GM21576 (cell line): ENCODE results near the gene LYZL2.
"Not testable (repeated sequence)": the region's sequence is repeated elsewhere in the genome, so short reads cannot be mapped to it uniquely, and the experiment has no call there.

Source experiments
- ATAC-seq: cut with Tn5 transposase; IDR thresholded peaks from one replicate; pipeline ENCODE4 v1.9.1; 2021; ENCODE audit warnings: mild to moderate bottlenecking, moderate library complexity; ENCODE audit not compliant: unreplicated experiment

The LYZL2 gene

DNA sequence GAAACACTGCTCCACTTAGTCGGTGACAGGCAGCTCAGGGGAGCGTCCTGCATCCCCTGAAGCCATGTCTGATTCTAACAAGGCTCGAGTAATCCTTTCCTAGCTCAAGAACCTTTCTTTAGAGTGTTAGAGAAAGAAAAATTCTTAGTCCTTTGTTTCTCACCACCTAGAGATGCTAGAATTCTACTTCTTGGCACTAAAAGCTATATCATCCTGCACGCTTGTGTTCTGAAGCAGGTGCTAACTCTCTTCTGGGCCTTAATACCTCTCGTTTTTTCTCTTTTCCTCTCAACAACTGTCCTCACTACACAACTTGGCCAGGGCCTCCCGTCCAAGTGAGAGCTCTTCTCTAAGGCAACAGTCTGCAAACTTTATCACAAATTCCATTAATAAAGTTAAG is at the start of gene LYZL2:
LYZL2 (minus strand) TSS at position 101 of the 400 bp plus-strand sequence. CDS start 2,838 bp downstream, outside the sequence.
- no peak for ATAC-seq

DNA sequence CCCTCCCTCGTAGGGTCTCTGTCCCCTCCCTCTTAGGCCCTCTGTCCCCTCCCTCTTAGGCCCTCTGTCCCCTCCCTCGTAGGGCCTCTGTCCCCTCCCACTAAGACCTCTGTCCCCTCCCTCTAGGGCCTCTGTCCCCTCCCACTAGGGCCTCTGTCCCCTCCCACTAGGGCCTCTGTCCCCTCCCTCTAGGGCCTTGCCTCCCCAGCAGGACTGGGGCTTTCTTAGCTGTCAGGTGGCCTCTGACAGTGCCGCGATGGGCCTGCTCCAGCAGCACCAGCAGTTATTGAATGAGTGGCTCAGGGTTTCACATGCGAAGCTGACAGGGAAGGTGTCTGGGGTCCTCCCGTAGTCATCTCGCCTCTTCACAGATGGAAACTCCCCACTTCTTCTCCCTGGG is 48.1 kb upstream of the LYZL2 start:
- not testable (repeated sequence) for ATAC-seq

DNA sequence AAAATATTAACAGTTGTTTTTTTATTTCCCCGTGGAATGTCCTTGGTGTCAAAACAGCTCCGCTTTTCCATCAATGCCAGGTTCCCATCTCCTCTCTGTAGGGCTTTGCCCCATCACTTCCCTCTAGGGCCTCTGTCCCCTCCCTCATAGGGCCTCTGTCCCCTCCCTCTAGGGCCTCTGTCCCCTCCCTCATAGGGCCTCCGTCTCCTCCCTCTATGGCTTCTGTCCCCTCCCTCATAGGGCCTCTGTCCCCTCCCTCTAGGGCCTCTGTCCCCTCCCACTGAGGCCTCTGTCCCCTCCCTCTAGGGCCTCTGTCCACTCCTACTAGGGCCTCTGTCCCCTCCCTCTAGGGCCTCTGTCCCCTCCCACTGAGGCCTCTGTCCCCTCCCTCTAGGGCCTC is 47.6 kb upstream of the LYZL2 start:
- not testable (repeated sequence) for ATAC-seq

DNA sequence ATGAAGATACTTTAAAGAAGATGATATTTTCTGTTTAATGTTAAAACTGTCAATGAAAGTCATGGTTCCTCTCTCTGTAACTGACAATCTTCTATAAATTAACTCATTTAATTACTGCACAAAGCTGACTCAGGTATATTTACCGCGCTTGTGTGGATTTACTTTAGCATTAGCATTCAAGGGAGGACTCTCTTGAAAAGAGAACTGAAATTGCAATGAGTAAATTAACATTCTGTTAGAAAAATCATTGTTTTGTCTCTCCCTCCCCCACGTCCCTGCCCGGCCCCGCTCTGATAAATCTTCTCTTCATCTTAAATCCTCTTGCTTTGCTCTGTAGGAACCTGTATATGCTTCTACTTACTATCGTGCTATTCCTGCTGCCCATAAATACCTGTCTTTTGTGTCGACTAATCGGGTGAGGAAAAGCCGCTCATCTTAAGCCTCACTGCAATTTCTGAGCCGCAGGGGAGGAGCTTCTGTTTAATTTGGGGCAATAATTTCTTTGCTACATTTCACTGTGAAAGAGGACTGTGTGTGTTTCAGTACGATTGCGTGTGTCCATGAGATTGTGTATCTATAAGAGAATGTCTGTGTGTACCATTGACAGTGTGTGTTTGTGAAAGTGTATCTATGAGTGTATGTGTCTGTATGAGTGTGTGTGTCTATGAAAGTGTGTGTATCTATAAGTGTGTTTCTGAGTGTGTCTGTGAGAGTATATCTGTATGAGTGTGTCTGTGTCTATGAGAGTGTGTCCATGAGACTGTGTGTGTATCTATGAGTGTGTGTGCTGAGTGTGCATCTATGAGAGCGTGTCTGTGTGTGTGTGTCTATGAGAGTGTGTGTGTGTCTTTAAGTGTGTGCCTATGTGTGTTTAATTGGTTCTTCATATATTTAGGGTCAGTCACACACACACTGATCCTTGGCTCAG is 46.5 kb upstream of the LYZL2 start:
- ATAC-seq: no peak

DNA sequence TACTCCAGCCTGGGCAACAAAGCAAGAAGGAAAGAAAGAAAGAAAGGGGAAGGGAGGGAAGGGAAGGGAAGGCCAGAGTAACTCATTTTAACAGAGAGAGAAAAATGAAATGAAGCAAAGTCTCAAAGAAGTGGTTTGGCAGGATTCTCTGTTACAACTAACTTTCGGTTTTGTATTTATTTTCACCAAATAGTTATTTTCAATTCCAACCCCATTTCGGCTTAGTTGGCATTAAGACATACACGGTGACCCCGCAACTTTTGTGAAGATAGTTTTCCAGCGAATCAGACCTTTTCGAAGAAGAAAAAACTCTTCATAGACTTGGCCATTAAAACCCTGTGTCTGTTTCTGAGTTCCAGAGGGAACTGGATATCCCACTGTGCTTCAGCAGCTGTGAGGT is 45.2 kb upstream of the LYZL2 start:
- ATAC-seq: no peak

DNA sequence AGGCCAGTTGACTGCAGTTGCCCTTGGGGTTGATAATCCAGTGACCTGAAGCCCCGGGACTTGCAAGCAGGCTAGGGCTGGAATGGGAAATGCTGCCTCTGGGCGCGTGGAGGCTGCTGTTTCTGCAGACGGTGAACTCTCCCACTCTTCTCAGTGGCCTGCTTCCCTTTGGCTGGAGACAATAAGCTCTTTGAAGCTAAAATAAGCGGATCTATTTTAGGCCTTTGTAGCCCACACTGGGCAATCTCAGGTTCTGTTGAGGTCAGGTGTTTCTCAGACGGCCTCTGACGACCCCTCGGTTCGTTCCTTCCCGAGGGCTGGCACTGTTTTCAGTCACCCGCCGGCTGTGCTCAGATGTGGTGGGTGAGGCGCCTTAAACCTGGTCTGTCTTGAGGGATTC is 43.7 kb upstream of the LYZL2 start:
- not testable (repeated sequence) for ATAC-seq

DNA sequence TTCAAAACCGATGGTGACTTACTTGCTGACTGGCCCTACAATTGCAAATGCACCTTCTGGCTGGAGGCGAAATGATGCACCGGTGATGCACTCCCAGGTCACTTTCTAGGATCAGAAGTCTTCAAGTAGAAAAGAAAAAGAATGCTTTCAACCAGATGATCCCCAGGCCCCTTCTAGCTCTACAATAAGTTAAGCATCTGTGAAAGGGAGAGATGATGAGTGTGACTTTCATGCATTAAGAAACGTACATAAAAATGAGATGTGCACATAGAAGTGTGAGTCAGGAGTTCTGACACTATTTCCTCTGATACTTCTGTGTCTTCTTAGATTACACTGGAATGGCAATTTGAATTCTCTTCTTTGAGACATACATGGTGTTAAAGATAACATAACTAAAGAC is 42.8 kb upstream of the LYZL2 start:
- not testable (repeated sequence) for ATAC-seq

DNA sequence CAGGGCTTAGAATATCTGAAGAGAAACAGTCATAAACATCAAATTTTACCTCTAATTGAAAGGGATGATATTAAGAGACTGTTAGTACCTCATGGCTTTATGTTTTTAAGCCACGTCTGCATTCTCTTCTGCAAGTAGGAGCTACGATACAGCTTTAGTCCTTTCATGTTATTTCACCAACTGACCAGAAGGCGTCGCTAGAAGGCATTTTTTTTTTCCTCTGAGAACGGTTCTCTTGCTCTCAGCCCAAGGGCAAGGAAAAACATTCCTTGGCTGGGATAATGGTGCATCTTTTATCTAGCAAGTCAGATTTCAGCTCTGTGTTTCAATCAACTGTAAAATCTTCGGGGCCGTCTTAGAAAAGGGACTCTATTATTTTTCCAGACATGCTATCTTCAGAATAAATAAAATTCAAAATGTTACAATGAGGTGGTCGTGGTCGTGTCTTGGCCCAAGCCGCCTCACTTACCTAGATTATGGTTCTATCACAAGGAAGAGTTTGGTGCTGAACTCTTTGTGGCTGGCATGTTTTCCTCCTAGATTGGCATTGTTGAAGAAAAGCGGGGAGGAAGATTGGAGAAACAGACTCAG is 41.6 kb upstream of the LYZL2 start:
- ATAC-seq: no peak

DNA sequence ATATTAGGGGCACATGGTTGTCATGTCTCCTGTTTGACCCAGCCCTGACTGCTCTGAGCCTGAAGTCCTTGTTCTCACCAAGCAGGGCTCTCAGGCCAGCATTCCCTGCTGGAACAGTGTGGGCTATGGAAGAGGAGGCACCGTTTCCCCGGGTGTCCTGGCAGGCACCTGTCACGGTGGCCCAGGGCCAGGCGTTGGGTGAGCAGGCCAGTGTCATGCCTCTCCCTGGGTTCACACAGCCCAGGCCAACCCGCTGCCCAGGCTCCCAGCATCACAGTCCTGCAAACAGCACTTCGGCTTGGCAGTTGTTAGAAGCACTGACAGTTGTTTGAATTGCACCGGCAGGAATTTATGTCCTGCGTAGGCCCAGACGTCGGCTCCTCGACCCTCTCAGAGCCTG is 38.4 kb upstream of the LYZL2 start:
- ATAC-seq: not testable (repeated sequence)

DNA sequence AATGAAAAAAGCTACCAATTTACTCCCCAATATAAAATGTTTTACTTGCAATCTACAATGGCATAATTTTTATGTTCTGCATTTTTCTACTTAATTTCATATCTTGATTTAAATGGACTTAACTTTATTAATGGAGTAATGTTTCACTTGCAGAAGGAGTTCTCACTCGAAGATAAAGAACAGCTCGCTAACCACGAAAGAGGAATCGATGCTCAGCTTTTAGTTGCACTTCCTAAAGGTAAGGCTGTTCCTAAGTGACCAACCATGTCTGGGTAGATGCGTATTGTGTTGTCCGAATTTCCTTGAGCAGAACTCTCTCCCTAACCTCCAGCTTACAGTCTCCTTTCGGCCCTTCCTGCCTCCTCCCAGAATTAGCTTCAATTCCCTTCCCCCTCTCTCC is 33.9 kb upstream of the LYZL2 start:
- ATAC-seq: peak; percentile 91

DNA sequence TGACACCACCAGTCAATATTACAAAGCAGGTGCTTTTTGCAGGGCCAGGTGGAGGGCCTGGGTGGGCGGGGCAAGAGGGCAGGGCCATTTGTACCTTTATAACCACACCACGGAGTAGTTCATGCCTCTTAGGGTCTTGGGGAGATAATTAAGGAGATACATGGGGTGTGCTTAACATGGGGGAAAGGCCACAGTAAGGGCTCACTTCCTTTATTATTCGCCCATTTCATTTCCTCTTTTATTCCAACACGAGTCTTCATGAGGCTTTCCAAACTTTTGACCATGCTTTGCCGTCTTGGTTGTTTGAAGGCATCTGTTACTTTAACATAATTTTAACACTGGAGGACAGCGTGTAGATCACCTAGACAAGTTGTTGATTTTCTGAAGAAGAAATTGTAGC is 33.3 kb upstream of the LYZL2 start:
- ATAC-seq: no peak

DNA sequence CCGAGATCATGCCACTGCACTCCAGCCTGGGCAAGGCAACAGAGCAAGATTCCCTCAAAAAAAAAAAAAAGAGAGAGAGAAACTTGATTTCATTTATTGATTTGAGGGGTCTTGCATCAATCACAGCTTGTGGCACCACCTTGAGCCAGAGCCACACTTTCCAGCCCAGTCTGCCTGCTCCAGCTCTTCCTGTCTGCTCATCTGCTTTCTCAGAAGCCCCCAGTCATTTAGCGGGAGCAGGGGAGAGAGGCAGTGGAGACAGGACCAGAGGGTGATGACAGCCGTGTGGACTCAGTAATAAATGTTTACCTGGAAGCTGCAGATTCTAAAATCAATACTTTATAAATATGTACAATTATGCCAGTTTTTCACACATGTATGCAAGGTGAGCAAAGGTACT is 30.8 kb upstream of the LYZL2 start:
- not testable (repeated sequence) for ATAC-seq

DNA sequence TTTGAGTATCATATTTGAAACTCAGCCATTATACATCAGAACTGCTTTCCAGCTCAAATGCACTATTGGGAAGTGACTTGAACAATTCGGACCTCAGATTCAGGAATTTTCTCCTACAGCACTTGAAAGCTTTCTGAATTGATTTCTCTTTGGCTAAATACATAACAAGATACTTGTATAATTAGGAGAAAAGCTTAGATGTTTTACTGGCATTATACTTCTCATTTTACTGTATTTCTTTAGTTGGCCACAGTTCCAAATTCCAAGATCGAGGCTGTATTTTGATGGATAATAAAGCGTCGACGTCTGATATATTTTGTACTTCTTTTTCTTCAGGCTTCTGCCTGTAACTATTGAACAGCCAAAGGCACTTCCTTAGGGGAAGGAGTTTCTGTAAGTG is 26.7 kb upstream of the LYZL2 start:
- no peak for ATAC-seq

DNA sequence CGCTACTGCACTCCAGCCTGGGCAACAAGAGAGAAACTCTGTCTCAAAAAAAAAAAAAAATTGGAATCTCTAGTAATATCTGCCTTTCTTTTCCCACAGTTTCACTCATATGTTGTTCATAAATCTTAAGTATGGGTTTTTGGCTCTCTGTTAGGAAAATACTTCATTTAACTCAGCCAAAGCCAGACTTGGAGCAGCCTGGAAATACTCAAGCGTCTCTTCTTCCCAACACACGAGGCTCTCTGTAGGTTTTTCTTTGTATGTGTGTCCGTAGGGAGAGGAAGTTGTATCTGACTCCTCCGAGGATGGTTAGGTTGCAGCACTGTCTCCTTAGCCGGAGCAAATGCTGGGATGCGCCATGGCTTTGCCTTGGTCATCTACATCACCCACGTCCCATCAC is 25.4 kb upstream of the LYZL2 start:
- ATAC-seq: not testable (repeated sequence)

DNA sequence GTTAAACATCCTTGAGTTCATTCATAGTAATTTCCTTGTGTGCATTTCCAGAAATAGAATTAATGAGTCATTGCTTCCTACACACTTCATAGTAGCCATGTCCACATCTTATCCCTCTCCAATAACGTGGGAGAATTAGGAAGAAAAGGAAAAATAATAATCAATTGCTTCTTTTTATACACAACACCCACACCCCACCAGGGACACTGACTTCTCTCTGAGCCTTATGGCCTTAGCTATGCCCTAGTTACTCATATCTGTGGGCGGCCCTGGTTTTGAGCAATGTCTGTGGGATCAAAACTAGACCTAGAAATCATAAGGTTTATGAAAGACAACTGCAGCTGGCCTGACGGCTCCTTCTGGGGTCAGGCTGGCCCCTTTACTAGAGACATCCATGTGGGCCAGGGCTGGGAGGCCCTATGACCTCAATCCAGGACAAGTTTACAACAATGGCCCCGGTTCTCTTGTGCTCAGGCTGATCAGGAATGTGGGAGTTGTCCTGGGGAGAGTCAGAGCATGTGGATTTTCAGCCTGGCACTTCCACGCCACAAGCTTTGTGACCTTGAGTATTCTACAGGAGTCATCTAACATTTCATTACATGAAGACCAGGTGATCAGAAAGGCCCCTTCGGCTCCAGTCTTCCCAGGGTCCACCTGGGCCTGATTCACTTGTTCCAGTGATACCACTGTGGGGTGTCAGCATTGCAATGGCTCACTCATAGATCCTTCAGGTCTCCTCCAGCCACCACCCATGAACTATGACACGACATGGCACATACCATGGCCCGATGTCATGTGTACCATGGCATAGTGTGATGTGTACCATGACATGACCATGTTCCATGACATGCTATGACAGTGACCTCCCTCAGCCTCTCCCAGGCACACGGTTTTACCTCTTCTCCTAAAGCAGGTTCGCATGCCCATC is 22.2 kb upstream of the LYZL2 start:
- ATAC-seq: not testable (repeated sequence)

DNA sequence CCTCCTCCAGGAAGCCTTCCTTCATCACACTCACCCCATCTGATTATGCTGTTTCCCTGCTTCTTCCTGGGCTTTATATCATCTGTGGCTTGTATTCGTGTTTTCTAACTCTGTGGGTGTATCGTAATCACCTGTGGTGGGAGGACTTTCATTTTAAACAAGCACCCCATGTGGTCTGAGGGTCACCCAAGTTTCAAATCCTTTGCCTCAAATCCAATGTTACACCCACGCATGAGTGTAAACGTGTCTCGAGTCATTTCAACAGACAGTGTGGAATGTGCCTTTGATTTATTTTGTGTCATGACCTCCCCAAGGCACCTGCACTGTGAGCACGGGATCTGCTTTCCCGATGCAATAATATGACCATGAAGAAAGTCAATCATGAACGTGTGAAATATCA is 17.5 kb upstream of the LYZL2 start:
- no peak for ATAC-seq

DNA sequence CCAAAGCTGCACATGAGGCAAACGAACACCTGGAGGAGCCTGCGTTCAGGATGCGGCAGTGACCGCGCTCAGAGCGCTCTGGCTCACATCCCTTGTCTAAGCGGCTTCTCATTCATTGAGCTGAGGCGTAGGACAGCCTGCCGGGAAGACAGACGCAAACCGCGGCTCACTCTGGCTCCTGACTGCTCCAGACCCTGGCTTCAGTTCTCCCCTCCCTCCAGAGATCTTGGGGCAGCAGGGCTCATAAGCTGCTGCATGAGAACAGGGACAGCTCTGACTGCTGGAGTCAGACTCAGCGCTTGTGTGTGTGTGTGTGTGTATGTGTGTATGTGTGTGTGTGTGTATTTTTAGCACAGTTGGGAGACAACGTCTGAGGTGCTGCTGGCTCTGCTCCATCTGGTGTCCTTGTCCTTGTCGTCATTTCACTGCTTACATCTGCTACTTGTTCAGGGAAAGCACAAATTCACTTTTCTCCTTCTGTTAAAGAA is 15.8 kb upstream of the LYZL2 start:
- no peak for ATAC-seq

DNA sequence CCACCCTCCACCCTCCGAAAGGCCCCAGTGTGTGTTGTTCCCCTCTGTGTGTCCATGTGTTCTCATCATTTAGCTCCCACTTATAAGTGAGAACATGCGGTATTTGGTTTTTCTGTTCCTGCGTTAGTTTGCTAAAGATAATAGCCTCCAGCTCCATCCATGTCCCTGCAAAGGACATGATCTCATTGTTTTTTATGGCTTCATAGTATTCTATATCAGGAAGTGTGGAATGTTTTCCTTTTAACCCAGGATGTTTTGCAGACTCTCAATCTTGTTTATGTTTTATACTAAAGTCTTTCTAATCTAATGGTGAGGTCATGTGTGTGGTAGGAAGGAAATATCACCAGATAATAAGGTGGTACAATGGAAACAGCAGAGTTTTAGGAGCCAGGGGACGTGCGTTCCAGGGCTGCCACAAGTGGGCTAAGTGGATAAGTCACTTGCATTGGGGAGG is 14.9 kb upstream of the LYZL2 start:
- ATAC-seq: not testable (repeated sequence)

DNA sequence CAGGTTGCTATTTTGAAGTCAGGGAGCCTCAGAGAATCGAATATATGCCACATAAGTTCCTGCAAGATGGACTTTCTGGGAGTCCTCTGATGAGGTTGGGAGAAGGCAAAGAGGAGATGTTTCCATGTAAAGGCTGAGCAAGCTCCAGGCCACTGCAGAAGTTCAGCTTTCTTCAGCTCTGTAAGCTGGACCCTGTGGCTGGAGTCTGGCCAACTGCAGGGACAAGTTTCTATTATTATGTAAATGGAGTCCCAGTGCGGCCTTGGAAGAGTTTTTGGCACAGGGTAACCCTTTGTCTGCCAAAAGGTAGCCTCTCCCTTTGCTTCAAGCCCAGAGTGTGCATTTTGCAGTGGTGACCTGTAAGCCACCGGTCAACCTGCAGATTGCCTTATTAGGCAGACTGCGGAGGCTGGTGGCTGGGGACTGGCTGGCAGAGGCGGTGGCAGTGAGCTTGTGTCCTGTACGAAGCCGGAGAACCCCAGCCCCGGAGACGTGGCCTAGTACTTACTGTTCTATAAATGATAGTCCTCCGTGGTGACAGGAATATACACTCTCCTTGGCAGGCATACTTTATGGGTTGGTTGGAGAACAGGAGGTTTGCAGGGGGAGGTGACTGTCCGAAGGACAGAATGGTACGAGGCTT is 14.1 kb upstream of the LYZL2 start:
- not testable (repeated sequence) for ATAC-seq

DNA sequence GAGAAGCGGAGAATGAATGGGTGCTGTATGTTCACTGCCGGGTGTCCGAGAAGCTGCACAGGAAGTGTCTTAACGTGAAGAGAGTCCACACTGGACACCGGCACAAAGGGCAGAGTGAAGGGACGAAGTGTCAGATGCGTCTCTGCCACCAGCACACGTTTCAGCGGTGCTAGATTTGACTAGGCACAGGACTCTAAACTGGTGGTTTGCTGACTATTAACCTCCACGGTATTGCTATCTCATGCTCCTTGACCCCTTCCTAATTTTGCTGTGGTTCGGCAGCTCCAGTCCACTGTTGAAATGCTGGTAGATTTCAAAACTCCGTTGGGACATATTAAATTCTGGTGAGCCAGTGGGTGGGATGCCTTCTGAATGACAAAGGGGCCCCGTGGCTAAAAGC is 13.3 kb upstream of the LYZL2 start:
- ATAC-seq: not testable (repeated sequence)
